ENCODE measurements around the gene CCDC73.

The CCDC73 gene

GRCh38 chr11:32830796-32831195 lies 36.3 kb upstream of the CCDC73 start:
- Histone ChIP-seq H3K36me3 (replicated peaks; ENCODE audit: low read depth, low read length) (no peaks in the 10 kb centered on the region), H3K4me2 (ENCODE audit: low read length) (peak overlapping the region; percentile 87), H3K4me1 (ENCODE audit: low read length) (peaks cover 7% of the 10 kb centered on the region), H3K27ac (ENCODE audit: low read length) (no peak overlapping the region), H3K9me3 (ENCODE audit: insufficient read depth, low read length) (no peaks in the 10 kb centered on the region), H3K4me3 (ENCODE audit: low read length) (peak overlapping the region; percentile 95), H3K9ac (ENCODE audit: low read length) (no peak overlapping the region), H3K79me2 (ENCODE audit: low read length) (no peaks in the 10 kb centered on the region), H2AFZ (ENCODE audit: low read depth, low read length) (no peak overlapping the region), H4K20me1 (ENCODE audit: insufficient read depth, low read length) (no peaks in the 10 kb centered on the region), H3K27me3 (ENCODE audit: low read depth, low read length) (peaks cover 11% of the 10 kb centered on the region; the same call in 1 of the 2 replicates)
- TF ChIP-seq EZH2phosphoT487 (IDR thresholded peaks at IDR 0.05; ENCODE audit: low read depth): no peak
- TF ChIP-seq CTCF (IDR thresholded peaks at IDR 0.05; ENCODE audit: low read depth, low read length): no peak

DNA sequence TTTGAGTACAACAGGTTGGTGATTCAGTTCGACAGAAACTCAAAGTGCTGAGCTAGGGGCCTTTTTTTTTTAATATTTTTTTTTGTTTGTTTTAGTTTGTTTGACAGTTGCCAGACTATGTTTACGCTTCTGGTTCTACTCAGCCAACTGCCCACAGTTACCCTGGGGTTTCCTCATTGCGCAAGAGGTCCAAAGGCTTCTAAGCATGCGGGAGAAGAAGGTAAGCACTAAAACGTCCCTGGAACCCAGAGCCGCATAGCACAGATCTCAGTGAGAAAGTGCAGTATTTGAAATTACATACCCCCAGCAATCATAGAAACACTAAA lies 35.9 kb upstream of the CCDC73 start:
- Histone ChIP-seq H3K36me3 (replicated peaks; ENCODE audit: low read depth, low read length) (no peaks in the 10 kb centered on the region), H3K79me2 (ENCODE audit: low read length) (no peaks in the 10 kb centered on the region), H3K4me3 (ENCODE audit: low read length) (peak overlapping the region; percentile 95), H3K9me3 (ENCODE audit: insufficient read depth, low read length) (no peaks in the 10 kb centered on the region), H2AFZ (ENCODE audit: low read depth, low read length) (peak overlapping the region; percentile 99; the same call in 1 of the 2 replicates), H3K27me3 (ENCODE audit: low read depth, low read length) (peaks cover 11% of the 10 kb centered on the region; the same call in 1 of the 2 replicates), H3K4me1 (ENCODE audit: low read length) (peaks cover 7% of the 10 kb centered on the region), H3K27ac (ENCODE audit: low read length) (no peak overlapping the region), H3K9ac (ENCODE audit: low read length) (peak overlapping the region; percentile 76), H4K20me1 (ENCODE audit: insufficient read depth, low read length) (no peaks in the 10 kb centered on the region), H3K4me2 (ENCODE audit: low read length) (peak overlapping the region; percentile 87)
- TF ChIP-seq CTCF (IDR thresholded peaks at IDR 0.05; ENCODE audit: low read depth, low read length) (no peak), EZH2phosphoT487 (IDR thresholded peaks at IDR 0.05; ENCODE audit: low read depth) (no peak)

DNA sequence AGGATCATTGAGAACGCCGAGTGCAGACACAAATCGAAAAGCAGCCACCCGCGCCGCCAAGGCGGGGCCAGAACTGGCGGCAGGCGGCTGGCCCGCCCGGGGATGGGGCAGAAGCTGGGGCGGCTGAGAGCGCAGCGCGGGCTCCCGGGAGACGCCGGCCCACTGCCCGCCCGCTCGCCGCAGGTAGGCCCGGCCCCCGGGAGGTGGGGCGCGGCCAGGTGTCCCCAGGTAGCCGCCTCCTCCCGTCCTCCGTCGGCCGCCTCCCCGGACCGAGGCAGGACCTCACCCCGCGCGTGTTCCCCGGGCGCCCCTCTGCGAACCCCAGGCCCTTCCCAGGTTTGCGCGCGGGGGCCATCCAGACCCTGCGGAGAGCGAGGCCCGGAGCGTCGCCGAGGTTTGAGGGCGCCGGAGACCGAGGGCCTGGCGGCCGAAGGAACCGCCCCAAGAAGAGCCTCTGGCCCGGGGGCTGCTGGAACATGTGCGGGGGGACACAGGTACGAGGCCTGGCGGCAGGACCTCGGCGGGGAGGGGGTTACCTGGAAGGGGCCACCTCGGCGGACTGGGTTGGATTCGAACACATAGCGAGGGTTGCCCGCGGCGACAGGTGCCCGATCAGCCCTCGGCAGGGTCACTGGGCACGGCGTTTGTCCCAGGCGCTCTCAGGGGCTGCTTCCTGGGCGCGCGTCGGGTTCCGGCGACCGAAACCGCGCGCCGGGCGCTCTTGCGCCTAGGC lies 35.4 kb upstream of the CCDC73 start, which contains the start of gene PRRG4:
Gene PRRG4, plus strand, starts transcription at position 248 of the 733 bp plus-strand sequence. CDS start 603 bp downstream, outside the sequence.
- Histone ChIP-seq H3K27me3 (ENCODE audit: low read depth, low read length) (peaks cover 11% of the 10 kb centered on the region; the same call in 1 of the 2 replicates), H4K20me1 (ENCODE audit: insufficient read depth, low read length) (no peaks in the 10 kb centered on the region), H3K27ac (ENCODE audit: low read length) (no peak within 1 kb of the TSS), H3K36me3 (replicated peaks; ENCODE audit: low read depth, low read length) (no peaks in the 10 kb centered on the region), H3K4me2 (ENCODE audit: low read length) (peak within 1 kb of the TSS; percentile 87), H3K9ac (ENCODE audit: low read length) (peak within 1 kb of the TSS; percentile 76), H2AFZ (ENCODE audit: low read depth, low read length) (peak within 1 kb of the TSS; percentile 99), H3K79me2 (ENCODE audit: low read length) (no peaks in the 10 kb centered on the region), H3K9me3 (ENCODE audit: insufficient read depth, low read length) (no peaks in the 10 kb centered on the region), H3K4me3 (ENCODE audit: low read length) (peak within 1 kb of the TSS; percentile 95), H3K4me1 (ENCODE audit: low read length) (peaks cover 7% of the 10 kb centered on the region)
- no peak for TF ChIP-seq CTCF (IDR thresholded peaks at IDR 0.05; ENCODE audit: low read depth, low read length)
- no peak for TF ChIP-seq EZH2phosphoT487 (IDR thresholded peaks at IDR 0.05; ENCODE audit: low read depth)

GRCh38 chr11:32829157-32829679 lies 34.8 kb upstream of the CCDC73 start:
- H3K9me3 ChIP-seq (ENCODE audit: insufficient read depth, low read length): no peaks in the 10 kb centered on the region
- H3K4me1 ChIP-seq (ENCODE audit: low read length): peaks cover 7% of the 10 kb centered on the region
- H4K20me1 ChIP-seq (ENCODE audit: insufficient read depth, low read length): no peaks in the 10 kb centered on the region
- TF ChIP-seq CTCF (IDR thresholded peaks at IDR 0.05; ENCODE audit: low read depth, low read length) (no peak), EZH2phosphoT487 (IDR thresholded peaks at IDR 0.05; ENCODE audit: low read depth) (no peak)
- no peaks in the 10 kb centered on the region for H3K79me2 ChIP-seq (ENCODE audit: low read length)
- H3K27me3 ChIP-seq (ENCODE audit: low read depth, low read length): peaks cover 11% of the 10 kb centered on the region; the same call in 1 of the 2 replicates
- no peak overlapping the region for H3K27ac ChIP-seq (ENCODE audit: low read length)
- H3K4me2 ChIP-seq (ENCODE audit: low read length): peak overlapping the region; percentile 87
- peak overlapping the region; percentile 76 for H3K9ac ChIP-seq (ENCODE audit: low read length)
- H3K4me3 ChIP-seq (ENCODE audit: low read length): peak overlapping the region; percentile 95
- H3K36me3 ChIP-seq (replicated peaks; ENCODE audit: low read depth, low read length): no peaks in the 10 kb centered on the region
- peak overlapping the region; percentile 99 for H2AFZ ChIP-seq (ENCODE audit: low read depth, low read length)
